Activated CD4-positive, alpha-beta T cell treated with anti-CD3 and anti-CD28 coated beads for 36 hours (primary cell): Measurements from ENCODE around the gene GYS1. TPM values are rescaled to one million over a fixed set of nuclear protein-coding genes. Genes with fewer than 3 reads are reported as not detected.
"Not testable (repeated sequence)": the region's sequence is repeated elsewhere in the genome, so short reads cannot be mapped to it uniquely, and the experiment has no call there.

Experiments
- ATAC-seq: fragments of 200-7000 bp; cut with Tn5 transposase; one replicate; pipeline ENCODE4 v1.10.0; 2021; ENCODE audit warnings: mild to moderate bottlenecking, moderate library complexity
- CTCF ChIA-PET: fragments of 350-600 bp; sonication (Branson Sonifier 250); formaldehyde crosslinking; loops from one replicate; lab custom pipeline; 2021; ENCODE audit warnings: antibody characterized with exemption; lab: Charles Lee
- POLR2A ChIA-PET: fragments of 350-600 bp; sonication (Branson Sonifier 250); formaldehyde crosslinking; loops from one replicate; lab custom pipeline; 2021; ENCODE audit warnings: antibody characterized with exemption, inconsistent platforms; lab: Charles Lee
- DNase-seq: peaks from one replicate; pipeline ENCODE4 v3.0.0-alpha.2; 2020
- H3K27ac Mint-ChIP-seq: one replicate; pipeline ENCODE4 v1.8.0; 2021; ENCODE audit warnings: mixed read lengths
- H3K27me3 Mint-ChIP-seq: one replicate; pipeline ENCODE4 v1.8.0; 2021; ENCODE audit warnings: mixed read lengths
- H3K36me3 Mint-ChIP-seq: one replicate; pipeline ENCODE4 v1.8.0; 2021; ENCODE audit warnings: low read depth, mixed read lengths
- H3K4me1 Mint-ChIP-seq: one replicate; pipeline ENCODE4 v1.8.0; 2021; ENCODE audit warnings: mixed read lengths
- H3K4me3 Mint-ChIP-seq: one replicate; pipeline ENCODE4 v1.8.0; 2021; ENCODE audit warnings: mild to moderate bottlenecking, moderate library complexity, mixed read lengths
- H3K9me3 Mint-ChIP-seq: one replicate; pipeline ENCODE4 v1.8.0; 2021; ENCODE audit warnings: low read depth, mixed read lengths
- intact Hi-C, 2 experiments: fragments of 100-400 bp; cut with DNase I in 1 of 2; cut with micrococcal nuclease in 1 of 2; formaldehyde crosslinking; loops; one replicate each; pipeline versions ENCODE4 v1.14.2 to v1.15.1; 2022 to 2024; cut with DNase I, micrococcal nuclease
- total RNA-seq, 2 experiments: library from RNA; stranded (reverse); gene quantifications; one replicate each; pipeline ENCODE4 v1.2.3, GENCODE V29; 2021

GYS1 gene
- 100 to 1,000 TPM in 1 of 2 experiments, 10 to 100 TPM in 1; 80.2 to 102 TPM for total RNA-seq

DNA sequence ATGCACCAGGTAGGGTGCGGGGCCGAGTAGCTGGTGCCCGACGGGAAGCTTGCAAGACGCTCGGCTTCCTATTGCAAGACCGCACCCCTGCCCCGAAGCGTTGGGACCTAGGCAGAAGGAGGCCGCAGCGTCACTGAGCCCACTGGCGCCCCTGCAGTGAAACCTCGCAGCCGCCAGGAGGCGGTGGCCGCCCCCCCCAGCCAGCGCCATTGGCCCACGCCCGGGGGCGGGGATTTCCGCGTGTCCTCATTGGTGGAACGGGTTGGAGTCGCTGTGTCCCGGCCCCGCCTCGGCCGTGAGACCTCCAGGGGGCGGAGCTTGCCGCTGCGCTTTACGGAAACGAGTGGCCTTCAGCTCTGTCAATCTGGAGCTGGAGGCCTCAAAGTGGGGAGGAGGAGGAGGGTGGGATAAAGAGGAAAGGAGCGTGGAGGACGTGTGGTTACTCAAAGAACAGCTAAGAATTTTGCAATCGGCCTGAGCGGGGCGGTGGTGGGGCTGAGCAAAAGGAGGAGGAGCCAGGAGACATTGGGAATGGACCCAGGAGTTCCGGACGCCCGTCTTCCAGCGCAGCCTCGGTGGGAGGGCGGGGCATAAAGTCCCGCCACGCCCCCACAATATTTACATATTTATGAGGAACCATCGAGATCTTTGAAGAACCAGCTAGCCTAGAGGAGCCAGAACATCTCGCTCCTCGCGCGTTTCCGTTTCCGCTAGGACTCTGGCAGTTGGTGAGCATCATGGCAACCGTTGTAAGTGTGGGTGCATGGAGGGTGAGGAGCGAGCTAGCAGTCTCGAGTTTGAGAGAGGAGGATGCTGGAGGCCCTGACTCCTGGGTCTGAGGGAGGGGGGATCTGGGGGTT, at the start of gene GYS1, which contains the start of gene RUVBL2:
Gene GYS1 (minus strand): TSS at position 135 of the 860 bp plus-strand sequence. CDS start 197 bp downstream, outside the sequence.
Gene RUVBL2 (plus strand): TSS at position 713 of the 860 bp plus-strand sequence. CDS start 25 bp downstream, at position 738.
- H3K27ac Mint-ChIP-seq, result peak within 1 kb of the TSS; percentile 97
- H3K4me1 Mint-ChIP-seq, result peaks cover 41% of the 10 kb centered on the region
- H3K4me3 Mint-ChIP-seq, result peak within 1 kb of the TSS; percentile 100
- intact Hi-C loops, result loop anchor here (1.0 to 10.0 kb wide), 27 partner anchors 28 to 1031 kb away; partner anchors contain the start of genes FTL (in 2 of the 2), ALDH16A1 (in 1 of the 2), BAX (in 1 of the 2) and C19orf73 (in 1 of the 2)
- ChIA-PET CTCF (interaction anchor here (0.6 to 3.4 kb wide), 55 partner anchors 10 to 630 kb away, joined by 3 to 45 read pairs (median 4); partner anchors contain the start of genes BAX, CA11, DHDH and FTL), POLR2A (interaction anchor here (0.5 to 1.3 kb wide), 12 partner anchors 10 to 918 kb away, joined by 3 to 10 read pairs (median 4); partner anchors contain the start of genes CA11 and NUCB1)
- peak; percentile 95 for ATAC-seq
- DNase-seq, result peak; percentile 100
- no peaks in the 10 kb centered on the region for H3K9me3 Mint-ChIP-seq
- H3K36me3 Mint-ChIP-seq, result peaks cover 31% of the 10 kb centered on the region
- H3K27me3 Mint-ChIP-seq, result no peaks in the 10 kb centered on the region

DNA sequence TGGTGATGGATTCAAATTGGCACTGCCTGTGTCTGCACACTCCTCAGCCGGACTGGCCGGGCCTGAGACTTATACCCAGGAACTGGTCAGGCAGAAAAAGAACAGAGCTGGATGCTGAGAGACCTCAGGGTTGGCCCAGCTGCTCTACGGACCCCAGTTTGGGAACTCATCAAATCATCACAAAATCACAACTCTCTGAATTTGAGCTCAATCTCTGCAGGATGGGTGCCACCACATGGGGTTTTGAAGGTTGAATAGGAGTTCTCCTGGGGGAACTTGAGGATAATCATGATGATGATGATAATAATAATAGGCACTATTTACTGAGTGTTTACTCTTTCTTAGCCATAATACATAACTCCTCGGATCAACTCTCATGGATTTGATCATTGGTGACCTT, 49.6 kb upstream of the GYS1 start:
- H3K4me3 Mint-ChIP-seq, intact Hi-C loops, H3K4me1 Mint-ChIP-seq, H3K9me3 Mint-ChIP-seq, H3K36me3 Mint-ChIP-seq, ATAC-seq, H3K27ac Mint-ChIP-seq, DNase-seq, CTCF ChIA-PET, POLR2A ChIA-PET, H3K27me3 Mint-ChIP-seq: not testable (repeated sequence)

DNA sequence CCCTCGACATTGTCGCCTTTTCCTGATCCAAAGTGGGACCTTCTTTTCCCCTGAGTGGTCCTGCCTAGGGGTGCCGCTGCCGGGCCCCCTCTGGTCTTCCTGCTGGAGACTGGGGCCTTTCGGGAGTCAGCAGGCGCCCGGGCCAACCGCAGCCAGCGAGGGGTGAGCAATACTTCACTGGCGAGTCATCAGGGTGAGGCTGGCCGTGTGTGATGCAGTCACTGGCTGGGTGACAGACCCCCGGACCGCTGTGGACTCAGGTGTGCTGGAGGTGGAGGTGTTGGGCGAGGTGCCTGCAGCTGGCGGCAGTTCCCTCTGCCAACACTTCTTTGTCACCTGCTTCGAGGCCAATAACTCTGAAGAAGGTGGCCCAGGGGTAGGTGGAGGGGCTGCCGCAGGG, 49.1 kb upstream of the GYS1 start:
- ChIA-PET CTCF (no interaction called here), POLR2A (no interaction called here)
- Mint-ChIP-seq H3K4me1 (no peaks in the 10 kb centered on the region), H3K4me3 (no peak overlapping the region), H3K27ac (no peak overlapping the region), H3K36me3 (no peaks in the 10 kb centered on the region), H3K9me3 (no peaks in the 10 kb centered on the region), H3K27me3 (no peaks in the 10 kb centered on the region)
- DNase-seq, result no peak
- ATAC-seq, result no peak
- intact Hi-C loops, result no loop called here

DNA sequence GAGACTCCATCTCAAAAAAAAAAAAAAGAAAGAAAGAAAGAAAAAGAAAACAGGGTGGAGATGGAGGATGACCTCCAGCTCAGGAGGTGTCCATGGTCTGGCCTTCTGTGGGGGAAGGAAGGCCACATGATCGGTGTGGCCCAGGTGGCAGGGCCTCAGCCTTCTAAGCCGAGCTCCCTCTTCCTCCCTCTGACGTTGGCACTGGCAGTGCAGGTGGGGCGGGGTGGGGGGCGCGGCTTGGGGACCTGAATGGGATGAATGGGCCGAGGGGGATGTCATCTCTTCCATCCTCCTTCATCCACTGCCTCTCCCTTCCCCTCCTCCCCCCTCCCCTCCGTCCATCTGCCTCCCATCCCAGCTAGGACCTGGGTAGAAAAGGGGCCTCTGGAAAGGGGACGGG, 46.6 kb upstream of the GYS1 start:
- intact Hi-C loops, POLR2A ChIA-PET, H3K4me1 Mint-ChIP-seq, ATAC-seq, CTCF ChIA-PET, H3K36me3 Mint-ChIP-seq, H3K27ac Mint-ChIP-seq, H3K4me3 Mint-ChIP-seq, DNase-seq, H3K9me3 Mint-ChIP-seq, H3K27me3 Mint-ChIP-seq: not testable (repeated sequence)

DNA sequence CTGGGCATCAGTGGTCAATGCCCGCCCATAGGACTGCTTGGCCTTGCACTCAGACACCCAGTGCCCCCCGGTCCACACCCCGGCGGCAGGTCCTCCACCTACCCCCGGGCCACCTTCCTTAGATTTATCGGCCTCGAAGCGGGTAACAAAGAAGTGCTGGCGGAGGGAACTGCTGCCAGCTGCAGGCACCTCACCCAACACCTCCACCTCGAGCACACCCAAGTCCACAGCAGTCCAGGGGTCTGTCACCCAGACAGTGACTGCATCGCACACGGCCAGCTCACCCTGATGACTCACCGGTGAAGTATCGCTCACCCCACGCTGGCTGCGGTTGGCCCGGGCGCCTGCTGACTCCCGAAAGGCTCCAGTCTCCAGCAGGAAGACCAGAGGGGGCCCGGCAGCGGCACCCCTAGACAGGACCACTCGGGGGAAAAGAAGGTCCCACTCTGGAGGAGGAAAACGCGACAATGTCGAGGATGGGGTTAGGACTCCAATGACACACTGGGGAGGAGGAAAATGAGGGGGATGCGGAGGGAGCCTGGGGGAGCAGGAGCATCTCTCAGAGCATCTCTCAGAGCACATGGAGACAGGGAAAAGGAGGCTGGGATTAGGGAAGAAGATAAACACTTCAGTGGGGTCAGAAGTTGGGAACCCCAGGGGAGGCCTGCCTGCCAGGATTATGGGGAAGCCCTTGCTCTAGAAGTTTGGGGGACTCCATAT, 45.6 kb upstream of the GYS1 start:
- H3K27me3 Mint-ChIP-seq, H3K4me1 Mint-ChIP-seq, H3K27ac Mint-ChIP-seq, H3K36me3 Mint-ChIP-seq, DNase-seq, intact Hi-C loops, H3K9me3 Mint-ChIP-seq, CTCF ChIA-PET, ATAC-seq, POLR2A ChIA-PET, H3K4me3 Mint-ChIP-seq: not testable (repeated sequence)

DNA sequence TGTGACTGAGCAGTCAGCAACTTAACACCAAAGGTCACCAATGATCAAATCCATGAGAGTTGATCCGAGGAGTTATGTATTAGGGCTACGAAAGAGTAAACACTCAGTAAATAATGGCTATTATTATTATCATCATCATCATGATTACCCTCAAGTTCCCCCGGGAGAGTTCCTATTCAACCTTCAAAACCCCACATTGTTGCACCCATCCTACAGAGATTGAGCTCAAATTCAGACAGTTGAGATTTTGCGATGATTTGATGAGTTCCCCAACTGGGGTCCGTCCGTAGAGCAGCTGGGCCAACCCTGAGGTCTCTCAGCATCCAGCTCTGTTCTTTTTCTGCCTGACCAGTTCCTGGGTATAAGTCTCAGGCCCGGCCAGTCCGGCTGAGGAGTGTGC, 45.0 kb upstream of the GYS1 start:
- H3K9me3 Mint-ChIP-seq, H3K36me3 Mint-ChIP-seq, H3K4me1 Mint-ChIP-seq, CTCF ChIA-PET, H3K27ac Mint-ChIP-seq, DNase-seq, H3K27me3 Mint-ChIP-seq, POLR2A ChIA-PET, ATAC-seq, H3K4me3 Mint-ChIP-seq, intact Hi-C loops: not testable (repeated sequence)

DNA sequence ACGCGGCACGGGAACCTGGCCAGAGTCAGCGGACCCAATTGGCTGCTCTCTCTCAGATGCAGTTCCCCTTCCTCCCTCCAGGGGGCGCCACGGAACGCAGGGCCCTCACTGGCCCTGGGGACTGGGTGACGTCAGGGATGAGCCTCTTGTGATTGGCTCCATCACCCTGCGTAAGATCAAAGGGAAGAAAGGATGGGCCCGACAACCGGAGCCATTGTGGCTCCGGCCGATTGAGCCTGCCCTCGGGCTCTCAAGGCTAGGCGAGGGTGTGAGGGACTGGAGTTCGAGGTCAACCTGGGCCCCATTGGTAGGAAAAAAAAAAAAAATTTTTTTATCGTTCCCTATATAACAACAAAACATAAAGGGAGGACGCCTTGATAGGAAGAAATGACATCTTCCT, 43.7 kb upstream of the GYS1 start, which contains the start of gene CGB1:
Gene CGB1 (minus strand): TSS at position 81 of the 400 bp plus-strand sequence. CDS start 184 bp downstream, outside the sequence.
- ATAC-seq, result peak; percentile 77

DNA sequence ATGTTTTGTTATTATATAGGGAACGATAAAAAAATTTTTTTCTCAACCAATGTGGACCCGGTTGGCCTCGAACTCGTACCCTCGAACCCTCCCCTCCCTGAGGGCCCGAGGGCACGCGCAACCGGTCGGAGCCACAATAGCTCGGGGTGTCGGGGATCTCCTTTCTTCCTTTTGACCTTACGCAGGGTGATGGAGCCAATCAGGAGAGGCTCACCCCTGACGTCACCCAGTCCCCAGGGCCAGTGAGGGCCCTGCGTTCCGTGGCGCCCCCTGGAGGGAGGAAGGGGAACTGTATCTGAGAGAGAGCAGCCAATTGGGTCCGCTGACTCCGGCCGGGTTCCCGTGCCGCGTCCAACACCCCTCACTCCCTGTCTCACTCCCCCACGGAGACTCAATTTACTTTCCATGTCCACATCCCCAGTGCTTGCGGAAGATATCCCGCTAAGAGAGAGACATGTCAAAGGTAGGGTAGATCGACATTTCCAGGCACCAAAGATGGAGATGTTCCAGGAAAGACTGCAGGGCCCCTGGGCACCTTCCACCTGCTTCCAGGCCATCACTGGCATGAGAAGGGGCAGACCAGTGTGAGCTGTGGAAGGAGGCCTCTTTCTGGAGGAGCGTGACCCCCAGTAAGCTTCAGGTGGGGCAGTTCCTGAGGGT, 38.7 kb upstream of the GYS1 start, which contains the start of gene CGB2:
Gene CGB2 (plus strand): TSS at position 249 of the 660 bp plus-strand sequence. CDS start 206 bp downstream, at position 455.
- H3K4me3 Mint-ChIP-seq, result peak within 1 kb of the TSS; percentile 55
- ATAC-seq, result peak; percentile 96

More for the DNA sequence above, 43.7 kb upstream of the GYS1 start, which contains the start of gene CGB1:
- H3K4me3 Mint-ChIP-seq, H3K27me3 Mint-ChIP-seq, H3K36me3 Mint-ChIP-seq, POLR2A ChIA-PET, H3K9me3 Mint-ChIP-seq, CTCF ChIA-PET, H3K4me1 Mint-ChIP-seq, H3K27ac Mint-ChIP-seq: not testable (repeated sequence)
- peak; percentile 85 for DNase-seq
- intact Hi-C loops, result loop anchor here in 1 of 2 experiments (1.0 kb wide), 1 partner anchor 48 kb away; the partner anchor contains the start of gene SNRNP70

DNA sequence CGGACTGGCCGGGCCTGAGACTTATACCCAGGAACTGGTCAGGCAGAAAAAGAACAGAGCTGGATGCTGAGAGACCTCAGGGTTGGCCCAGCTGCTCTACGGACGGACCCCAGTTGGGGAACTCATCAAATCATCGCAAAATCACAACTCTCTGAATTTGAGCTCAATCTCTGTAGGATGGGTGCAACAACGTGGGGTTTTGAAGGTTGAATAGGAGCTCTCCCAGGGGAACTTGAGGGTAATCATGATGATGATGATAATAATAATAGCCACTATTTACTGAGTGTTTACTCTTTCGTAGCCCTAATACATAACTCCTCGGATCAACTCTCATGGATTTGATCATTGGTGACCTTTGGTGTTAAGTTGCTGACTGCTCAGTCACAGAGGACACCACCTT, 37.2 kb upstream of the GYS1 start:
- H3K27me3 Mint-ChIP-seq, result not testable (repeated sequence)

More for the DNA sequence above, 38.7 kb upstream of the GYS1 start, which contains the start of gene CGB2:
- POLR2A ChIA-PET, H3K9me3 Mint-ChIP-seq, H3K27me3 Mint-ChIP-seq, H3K36me3 Mint-ChIP-seq, H3K4me1 Mint-ChIP-seq: not testable (repeated sequence)
- peak; percentile 93 for DNase-seq
- intact Hi-C loops, result loop anchor here in 1 of 2 experiments (1.0 kb wide), 1 partner anchor 38 kb away; the partner anchor contains the start of genes GYS1 and RUVBL2
- CTCF ChIA-PET, result interaction anchor here (0.6 to 1.0 kb wide), 2 partner anchors 33 to 177 kb away, joined by 3 to 6 read pairs; no protein-coding TSS in a partner anchor
- peak within 1 kb of the TSS; percentile 31 for H3K27ac Mint-ChIP-seq

DNA sequence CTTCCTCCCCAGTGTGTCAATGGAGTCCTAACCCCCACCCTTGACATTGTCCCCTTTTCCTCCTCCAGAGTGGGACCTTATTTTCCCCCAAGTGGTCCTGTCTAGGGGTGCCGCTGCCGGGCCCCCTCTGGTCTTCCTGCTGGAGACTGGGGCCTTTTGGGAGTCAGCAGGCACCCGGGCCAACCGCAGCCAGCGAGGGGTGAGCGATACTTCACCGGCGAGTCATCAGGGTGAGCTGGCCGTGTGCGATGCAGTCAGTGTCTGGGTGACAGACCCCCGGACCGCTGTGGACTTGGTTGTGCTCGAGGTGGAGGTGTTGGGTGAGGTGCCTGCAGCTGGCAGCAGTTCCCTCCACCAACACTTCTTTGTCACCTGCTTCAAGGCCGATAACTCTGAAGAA, 36.6 kb upstream of the GYS1 start:
- POLR2A ChIA-PET, H3K27ac Mint-ChIP-seq, H3K27me3 Mint-ChIP-seq, H3K4me3 Mint-ChIP-seq, CTCF ChIA-PET, DNase-seq, H3K36me3 Mint-ChIP-seq, H3K4me1 Mint-ChIP-seq, ATAC-seq, H3K9me3 Mint-ChIP-seq, intact Hi-C loops: not testable (repeated sequence)

More for the DNA sequence above, 37.2 kb upstream of the GYS1 start:
- DNase-seq, POLR2A ChIA-PET, CTCF ChIA-PET, H3K4me1 Mint-ChIP-seq, intact Hi-C loops, ATAC-seq, H3K27ac Mint-ChIP-seq, H3K4me3 Mint-ChIP-seq, H3K36me3 Mint-ChIP-seq, H3K9me3 Mint-ChIP-seq: not testable (repeated sequence)
